ENCODE data around the gene SLC25A36.

SLC25A36 gene

DNA sequence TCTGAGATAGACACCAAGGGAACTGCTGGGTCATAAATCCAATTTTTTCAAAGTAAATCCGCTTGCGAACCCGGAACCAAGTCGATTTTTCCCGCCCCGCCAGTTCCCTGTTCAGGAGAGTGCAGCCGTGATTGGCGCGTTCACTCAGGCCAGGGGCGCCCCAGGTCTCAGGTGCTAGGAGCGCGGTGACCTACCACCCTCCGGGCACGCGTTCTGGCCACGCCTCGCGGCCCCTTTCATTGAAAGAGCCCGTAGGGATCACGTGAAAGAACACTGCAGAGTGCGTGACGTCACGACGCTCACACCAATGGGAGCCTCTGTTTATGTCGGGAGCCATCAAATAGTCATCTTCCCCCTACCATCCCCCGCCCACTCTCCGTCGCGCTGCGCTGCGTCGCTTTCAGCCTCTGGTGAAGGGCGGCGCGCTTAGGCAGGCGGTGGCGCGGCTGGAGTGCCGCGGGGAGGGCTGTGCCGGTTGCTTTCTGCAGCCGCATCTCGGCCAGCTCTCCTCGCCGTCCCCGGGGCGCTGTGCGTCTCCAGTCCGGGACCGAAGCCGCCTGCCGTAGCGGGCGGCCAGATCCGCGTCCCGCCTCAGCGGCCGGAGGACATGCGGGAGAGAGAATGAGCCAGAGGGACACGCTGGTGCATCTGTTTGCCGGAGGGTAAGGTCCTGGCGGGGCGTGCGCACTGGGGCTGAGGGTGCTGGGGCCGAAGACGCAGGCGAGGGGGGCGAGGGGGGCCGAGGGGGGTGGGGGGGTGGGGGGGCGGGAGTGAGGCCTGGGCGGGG is at the start of gene SLC25A36:
Gene SLC25A36 (plus strand): TSS at position 403 of the 787 bp plus-strand sequence. CDS start 219 bp downstream, at position 622.
- peak; percentile 94 for DNase-seq

GRCh38 chr3:140896997-140897396 is 44.6 kb upstream of the SLC25A36 start:
- no peak for DNase-seq

GRCh38 chr3:140898340-140899180 is 43.1 kb upstream of the SLC25A36 start:
- DNase-seq, result no peak

DNA sequence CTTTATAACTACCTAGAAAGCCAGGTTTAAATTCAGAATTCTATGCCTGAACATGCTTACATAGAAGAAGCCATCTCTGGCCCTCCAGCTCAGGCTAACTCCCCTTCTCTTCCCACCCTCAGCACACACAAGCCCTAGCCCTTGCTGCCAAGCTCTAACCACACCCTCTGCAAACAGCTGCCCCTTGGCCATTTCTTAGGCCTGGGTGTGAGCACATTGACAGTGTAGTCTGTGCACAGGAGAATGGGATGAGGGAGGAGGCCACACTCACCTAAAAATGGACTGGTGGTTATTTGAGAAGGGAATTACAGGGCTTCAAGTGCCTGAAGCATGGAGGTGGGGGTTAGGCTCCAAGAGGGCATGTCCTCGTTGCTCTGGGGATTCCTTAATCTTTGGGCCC is 42.3 kb upstream of the SLC25A36 start:
- no peak for DNase-seq

DNA sequence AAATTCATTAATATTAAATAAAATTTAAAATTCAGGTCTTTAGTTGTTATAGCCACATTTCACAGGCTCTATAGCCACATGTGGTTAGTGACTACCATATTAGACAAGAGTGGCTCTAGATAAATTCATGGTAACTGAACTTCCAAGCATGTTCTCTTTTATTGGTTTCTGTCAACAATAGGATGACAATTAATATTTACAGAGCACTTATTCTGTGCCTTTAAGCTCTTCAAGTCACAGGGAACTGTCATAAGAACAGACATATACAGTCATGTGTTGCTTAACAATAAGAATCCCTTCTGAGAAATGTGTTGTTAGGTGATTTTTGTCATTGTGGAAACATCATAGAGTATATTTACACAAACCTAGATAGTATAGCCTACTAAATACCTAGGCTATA is 38.8 kb upstream of the SLC25A36 start:
- DNase-seq, result no peak

- DNase-seq, result no peak
Measured at GRCh38 chr3:140903196-140903595, 38.4 kb upstream of the SLC25A36 start.

- DNase-seq, result no peak
Measured at GRCh38 chr3:140904521-140904920, 37.1 kb upstream of the SLC25A36 start.

DNA sequence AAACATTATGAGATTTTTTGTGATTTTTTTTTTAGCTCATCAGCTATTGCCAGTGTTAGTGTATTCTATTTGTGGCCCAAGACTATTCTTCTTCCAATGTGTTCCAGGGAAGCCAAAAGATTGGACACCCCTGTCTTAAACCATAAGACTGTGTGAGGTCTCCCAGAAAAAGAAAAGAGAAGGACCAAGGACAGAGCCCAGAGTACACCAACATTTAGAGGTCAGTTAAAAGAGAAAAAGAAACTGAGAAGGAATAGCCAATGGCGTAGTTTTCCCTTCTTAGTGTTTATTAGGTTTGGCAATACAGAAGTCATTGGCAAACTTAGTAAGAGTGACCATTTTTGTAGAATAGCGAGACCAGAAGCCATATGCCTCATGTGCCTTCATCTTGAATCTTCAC is 36.1 kb upstream of the SLC25A36 start:
- no peak for DNase-seq

GRCh38 chr3:140906785-140907184 is 34.9 kb upstream of the SLC25A36 start:
- DNase-seq, result no peak

- DNase-seq, result no peak
Measured at GRCh38 chr3:140910860-140911259, 30.8 kb upstream of the SLC25A36 start.

DNA sequence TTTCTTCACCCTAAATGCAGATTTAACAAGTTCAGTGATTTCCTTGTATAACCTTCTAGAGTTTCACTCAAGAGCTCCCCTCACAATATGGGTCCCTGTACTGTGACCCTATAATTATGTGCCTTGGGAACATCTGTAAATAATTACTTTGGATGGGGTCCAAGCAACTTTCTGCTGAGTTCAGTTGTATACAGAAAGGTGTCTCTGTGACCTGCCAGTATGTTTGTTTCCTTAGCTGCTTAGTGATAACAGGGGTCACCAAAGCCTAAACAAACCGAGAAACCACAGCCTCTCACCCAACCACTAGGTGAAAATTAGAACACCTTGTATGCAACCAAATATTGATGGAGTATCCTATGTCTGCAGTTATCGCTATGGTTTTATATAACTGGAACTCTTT is 29.8 kb upstream of the SLC25A36 start:
- DNase-seq, result no peak

GRCh38 chr3:140913728-140914127 is 27.9 kb upstream of the SLC25A36 start:
- DNase-seq, result no peak

DNA sequence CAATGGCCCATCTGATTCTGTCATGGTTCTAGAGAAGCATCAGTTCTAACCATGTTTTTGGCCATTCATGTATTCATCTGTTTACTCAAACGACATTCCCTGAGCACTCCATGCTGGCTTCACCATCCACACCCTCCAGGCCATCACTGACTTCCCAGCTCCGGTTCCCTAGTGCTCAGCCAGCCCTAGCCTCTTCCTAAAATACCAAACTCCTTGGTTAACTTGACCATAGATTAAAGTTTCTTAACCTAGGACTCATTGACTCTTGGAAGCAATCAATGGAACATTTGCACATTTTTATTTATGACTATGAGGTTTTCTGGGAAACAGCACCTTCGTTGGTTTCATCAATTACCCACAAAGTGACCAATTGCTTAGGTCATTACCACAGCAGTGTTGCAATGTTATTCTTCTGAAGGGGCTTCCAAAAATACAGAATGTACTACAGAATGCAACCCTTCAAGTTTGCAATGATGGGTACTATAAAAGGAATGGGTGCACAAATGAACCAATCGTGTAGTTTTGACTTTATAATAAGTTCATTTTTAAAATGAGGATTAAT is 27.2 kb upstream of the SLC25A36 start:
- DNase-seq, result no peak

DNA sequence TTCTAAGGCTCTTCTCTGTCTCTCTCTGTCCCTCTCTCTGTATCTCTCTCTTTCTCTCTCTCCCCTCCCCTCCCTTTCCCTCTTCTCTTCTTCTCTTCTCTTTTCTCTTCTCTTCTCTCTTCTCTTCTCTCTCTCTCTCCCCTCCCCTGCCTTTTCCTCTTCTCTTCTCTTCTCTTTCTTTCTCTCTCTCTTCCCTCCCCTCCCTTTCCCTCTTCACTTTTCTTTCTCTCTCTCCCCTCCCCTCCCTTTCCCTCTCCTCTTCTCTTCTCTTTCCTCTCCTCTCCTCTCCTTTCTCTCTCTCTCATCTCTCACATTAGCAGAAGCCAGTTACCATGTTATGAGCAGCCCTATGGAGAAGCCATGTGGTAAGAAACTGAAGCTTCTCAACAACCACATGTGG is 25.0 kb upstream of the SLC25A36 start:
- DNase-seq, result no peak

GRCh38 chr3:140917772-140918171 is 23.9 kb upstream of the SLC25A36 start:
- DNase-seq, result no peak

- no peak for DNase-seq
Measured at GRCh38 chr3:140920029-140920428, 21.6 kb upstream of the SLC25A36 start.

DNA sequence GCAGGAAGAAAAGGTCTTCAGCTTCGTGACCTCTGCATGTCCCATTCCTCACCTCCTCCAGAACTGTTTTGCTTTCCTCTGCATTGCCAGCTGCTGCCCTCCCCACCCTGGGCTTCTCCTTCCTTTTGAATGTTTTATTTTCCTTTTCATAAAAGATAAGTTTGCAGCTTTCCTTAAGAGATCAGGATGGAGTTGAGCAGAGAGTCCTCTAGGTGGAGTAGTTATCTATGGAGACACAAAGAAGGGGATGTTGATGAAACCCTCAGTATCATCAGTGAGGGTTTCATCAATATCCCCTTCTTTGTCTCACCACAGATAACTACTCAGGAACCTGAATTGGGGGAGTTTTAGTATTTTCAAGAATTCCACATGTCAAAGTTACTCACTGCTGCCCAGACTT is 19.0 kb upstream of the SLC25A36 start:
- DNase-seq, result no peak

- no peak for DNase-seq
Measured at GRCh38 chr3:140924097-140924873, 17.4 kb upstream of the SLC25A36 start.

- DNase-seq, result no peak
Measured at GRCh38 chr3:140927279-140928069, 14.2 kb upstream of the SLC25A36 start.

DNA sequence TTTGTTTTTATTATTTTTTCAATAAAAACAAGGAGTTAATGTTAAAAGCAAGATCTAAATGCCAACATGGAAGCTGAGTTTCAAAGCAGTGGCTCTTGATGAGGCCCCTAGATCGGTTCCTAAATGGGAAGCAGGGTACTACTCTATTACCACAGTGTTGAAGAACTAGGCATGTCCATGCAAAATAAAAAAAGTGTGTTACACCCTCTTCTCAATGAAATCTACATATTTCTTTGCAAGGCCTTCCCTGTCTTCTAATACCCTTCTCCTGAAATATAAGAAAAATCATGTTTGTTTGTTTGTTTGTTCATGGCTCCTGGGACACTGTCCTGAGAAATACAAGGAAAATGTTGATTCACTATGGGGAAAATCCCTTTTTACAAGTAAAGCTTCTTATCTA is 12.2 kb upstream of the SLC25A36 start:
- no peak for DNase-seq

GRCh38 chr3:140931016-140931454 is 10.6 kb upstream of the SLC25A36 start:
- DNase-seq, result no peak

DNA sequence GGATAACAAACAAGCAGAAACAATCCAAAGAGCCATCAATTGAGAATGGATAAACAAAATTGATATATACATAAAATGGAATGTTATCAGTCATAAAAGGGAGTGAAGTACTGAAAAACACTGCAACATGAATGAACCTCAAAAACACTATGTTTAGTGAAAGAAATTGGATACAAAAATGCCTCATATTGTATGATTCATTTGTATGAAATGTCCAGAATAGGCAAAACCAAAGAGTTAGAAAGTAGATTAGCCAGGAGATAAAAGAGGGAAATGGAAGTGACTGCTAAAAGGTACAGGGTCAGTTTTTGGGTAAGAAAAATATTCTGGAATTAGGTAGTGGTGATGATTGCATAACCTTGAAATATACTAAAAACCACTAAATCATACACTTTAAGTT is 9.8 kb upstream of the SLC25A36 start:
- DNase-seq, result no peak

Data from activated CD4-positive, CD25-positive, alpha-beta regulatory T cell treated with anti-CD3 and anti-CD28 coated beads, Interleukin-2, amount 50 U/mL, for 72 hours (primary cell).